Erythroblast (primary cell): ENCODE measurements around the gene ZMYM4.

Experiments
- GATA1 ChIP-seq: IDR thresholded peaks from 2 replicates; pipeline ENCODE4 v1.6.1; 2011; ENCODE audit warnings: low read depth, mild to moderate bottlenecking, control low read depth, low read length, moderate library complexity
- POLR2A ChIP-seq: IDR thresholded peaks from 2 replicates; pipeline ENCODE4 v1.6.1; 2011; ENCODE audit warnings: mild to moderate bottlenecking, low read length

- no peak for TF ChIP-seq POLR2A
- no peak for TF ChIP-seq GATA1
Observed at GRCh38 chr1:35367914-35368313, 99.4 kb downstream of the ZMYM4 start.
